Ishikawa (cell line): Measurements from ENCODE around the gene PALLD.

Source experiments
- CEBPB ChIP-seq: IDR thresholded peaks from 2 replicates; pipeline ENCODE4 v1.6.1; 2012
- CREB1 ChIP-seq: IDR thresholded peaks from 2 replicates; pipeline ENCODE4 v1.6.1; 2012; ENCODE audit warnings: low read depth
- EGR1 ChIP-seq: IDR thresholded peaks from 2 replicates; pipeline ENCODE4 v1.6.1; 2012
- EP300 ChIP-seq: IDR thresholded peaks from 2 replicates; pipeline ENCODE4 v1.6.1; 2012; ENCODE audit warnings: borderline replicate concordance
- FOXM1 ChIP-seq: IDR thresholded peaks from 2 replicates; pipeline ENCODE4 v1.6.1; 2012; ENCODE audit warnings: low read depth, borderline replicate concordance
- NFIC ChIP-seq: IDR thresholded peaks from 2 replicates; pipeline ENCODE4 v1.6.1; 2012
- RAD21 ChIP-seq: IDR thresholded peaks from 2 replicates; pipeline ENCODE4 v1.6.1; 2012; ENCODE audit warnings: low read depth
- TAF1 ChIP-seq: IDR thresholded peaks from 2 replicates; pipeline ENCODE4 v1.6.1; 2012; ENCODE audit warnings: low read depth, mild to moderate bottlenecking
- TCF12 ChIP-seq: IDR thresholded peaks from 2 replicates; pipeline ENCODE4 v1.6.1; 2012; ENCODE audit warnings: low read depth
- TEAD4 ChIP-seq: IDR thresholded peaks from 2 replicates; pipeline ENCODE4 v1.6.1; 2012
- YY1 ChIP-seq: IDR thresholded peaks from 2 replicates; pipeline ENCODE4 v1.6.1; 2012; ENCODE audit warnings: low read depth
- ZBTB7A ChIP-seq: IDR thresholded peaks from 2 replicates; pipeline ENCODE4 v1.6.1; 2012; ENCODE audit warnings: low read depth
- TF ChIP-seq, protein P1 (sequence below): IDR thresholded peaks from 2 replicates; pipeline ENCODE4 v1.6.1; 2012
- TF ChIP-seq, protein P2 (sequence below): IDR thresholded peaks from 2 replicates; pipeline ENCODE4 v1.6.1; 2012
- TF ChIP-seq, protein P3 (sequence below): IDR thresholded peaks from 2 replicates; pipeline ENCODE4 v1.6.1; 2012; ENCODE audit warnings: low read depth, mild to moderate bottlenecking

Gene PALLD

DNA sequence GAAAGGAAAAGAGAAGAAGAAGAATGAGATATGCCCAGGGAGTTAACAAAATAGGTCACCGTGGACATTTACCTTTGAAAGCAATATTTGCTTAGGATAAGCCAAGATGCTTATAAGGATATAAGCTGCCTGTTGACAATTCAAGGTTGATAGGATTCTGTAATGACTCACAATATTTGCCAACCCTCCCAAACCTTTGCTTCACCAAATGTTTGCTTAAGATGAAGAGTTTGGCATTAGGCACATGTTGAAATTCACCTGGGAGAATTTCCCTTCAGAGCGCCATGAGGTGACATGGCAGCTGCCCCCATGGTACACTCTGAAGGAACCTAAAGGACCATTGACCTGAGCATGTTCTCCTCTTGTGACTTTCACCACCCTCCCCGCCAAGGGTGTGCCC is 4.6 kb downstream of the PALLD start:
- TF ChIP-seq RAD21, result no peak
- TF ChIP-seq EP300, result no peak
- TF ChIP-seq EGR1, result no peak

DNA sequence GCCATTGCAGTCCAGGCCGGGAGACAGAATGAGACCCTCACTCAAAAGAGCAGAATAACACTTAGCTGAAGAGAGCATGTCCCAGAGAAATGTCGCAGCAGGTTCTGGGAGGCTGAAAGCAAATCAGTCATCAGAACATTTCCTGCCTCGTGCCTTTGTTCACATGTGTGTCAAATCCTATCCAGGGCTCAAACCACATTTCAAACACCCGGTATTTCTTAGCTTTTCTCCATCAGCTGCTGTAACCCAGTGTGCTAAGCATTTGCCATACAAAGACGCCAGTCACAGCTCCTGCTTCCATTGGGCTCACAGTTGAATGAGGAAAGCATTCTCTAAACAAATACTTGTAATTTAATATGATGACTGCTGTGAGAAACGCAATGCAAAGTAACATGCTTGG is 6.0 kb downstream of the PALLD start:
- TF ChIP-seq EP300, result no peak
- no peak for TF ChIP-seq RAD21
- no peak for TF ChIP-seq EGR1
- TF ChIP-seq CREB1, result no peak
- no peak for TF ChIP-seq ZBTB7A
- TF ChIP-seq, protein P1, sequence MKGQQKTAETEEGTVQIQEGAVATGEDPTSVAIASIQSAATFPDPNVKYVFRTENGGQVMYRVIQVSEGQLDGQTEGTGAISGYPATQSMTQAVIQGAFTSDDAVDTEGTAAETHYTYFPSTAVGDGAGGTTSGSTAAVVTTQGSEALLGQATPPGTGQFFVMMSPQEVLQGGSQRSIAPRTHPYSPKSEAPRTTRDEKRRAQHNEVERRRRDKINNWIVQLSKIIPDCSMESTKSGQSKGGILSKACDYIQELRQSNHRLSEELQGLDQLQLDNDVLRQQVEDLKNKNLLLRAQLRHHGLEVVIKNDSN, result no peak
- no peak for TF ChIP-seq TEAD4
- no peak for TF ChIP-seq FOXM1
- TF ChIP-seq, protein P2, sequence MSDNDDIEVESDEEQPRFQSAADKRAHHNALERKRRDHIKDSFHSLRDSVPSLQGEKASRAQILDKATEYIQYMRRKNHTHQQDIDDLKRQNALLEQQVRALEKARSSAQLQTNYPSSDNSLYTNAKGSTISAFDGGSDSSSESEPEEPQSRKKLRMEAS, result no peak
- TF ChIP-seq, protein P3, sequence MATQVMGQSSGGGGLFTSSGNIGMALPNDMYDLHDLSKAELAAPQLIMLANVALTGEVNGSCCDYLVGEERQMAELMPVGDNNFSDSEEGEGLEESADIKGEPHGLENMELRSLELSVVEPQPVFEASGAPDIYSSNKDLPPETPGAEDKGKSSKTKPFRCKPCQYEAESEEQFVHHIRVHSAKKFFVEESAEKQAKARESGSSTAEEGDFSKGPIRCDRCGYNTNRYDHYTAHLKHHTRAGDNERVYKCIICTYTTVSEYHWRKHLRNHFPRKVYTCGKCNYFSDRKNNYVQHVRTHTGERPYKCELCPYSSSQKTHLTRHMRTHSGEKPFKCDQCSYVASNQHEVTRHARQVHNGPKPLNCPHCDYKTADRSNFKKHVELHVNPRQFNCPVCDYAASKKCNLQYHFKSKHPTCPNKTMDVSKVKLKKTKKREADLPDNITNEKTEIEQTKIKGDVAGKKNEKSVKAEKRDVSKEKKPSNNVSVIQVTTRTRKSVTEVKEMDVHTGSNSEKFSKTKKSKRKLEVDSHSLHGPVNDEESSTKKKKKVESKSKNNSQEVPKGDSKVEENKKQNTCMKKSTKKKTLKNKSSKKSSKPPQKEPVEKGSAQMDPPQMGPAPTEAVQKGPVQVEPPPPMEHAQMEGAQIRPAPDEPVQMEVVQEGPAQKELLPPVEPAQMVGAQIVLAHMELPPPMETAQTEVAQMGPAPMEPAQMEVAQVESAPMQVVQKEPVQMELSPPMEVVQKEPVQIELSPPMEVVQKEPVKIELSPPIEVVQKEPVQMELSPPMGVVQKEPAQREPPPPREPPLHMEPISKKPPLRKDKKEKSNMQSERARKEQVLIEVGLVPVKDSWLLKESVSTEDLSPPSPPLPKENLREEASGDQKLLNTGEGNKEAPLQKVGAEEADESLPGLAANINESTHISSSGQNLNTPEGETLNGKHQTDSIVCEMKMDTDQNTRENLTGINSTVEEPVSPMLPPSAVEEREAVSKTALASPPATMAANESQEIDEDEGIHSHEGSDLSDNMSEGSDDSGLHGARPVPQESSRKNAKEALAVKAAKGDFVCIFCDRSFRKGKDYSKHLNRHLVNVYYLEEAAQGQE, result no peak
- no peak for TF ChIP-seq CEBPB
- TF ChIP-seq TCF12, result no peak
- TF ChIP-seq YY1, result no peak
- TF ChIP-seq NFIC, result no peak
- no peak for TF ChIP-seq TAF1

DNA sequence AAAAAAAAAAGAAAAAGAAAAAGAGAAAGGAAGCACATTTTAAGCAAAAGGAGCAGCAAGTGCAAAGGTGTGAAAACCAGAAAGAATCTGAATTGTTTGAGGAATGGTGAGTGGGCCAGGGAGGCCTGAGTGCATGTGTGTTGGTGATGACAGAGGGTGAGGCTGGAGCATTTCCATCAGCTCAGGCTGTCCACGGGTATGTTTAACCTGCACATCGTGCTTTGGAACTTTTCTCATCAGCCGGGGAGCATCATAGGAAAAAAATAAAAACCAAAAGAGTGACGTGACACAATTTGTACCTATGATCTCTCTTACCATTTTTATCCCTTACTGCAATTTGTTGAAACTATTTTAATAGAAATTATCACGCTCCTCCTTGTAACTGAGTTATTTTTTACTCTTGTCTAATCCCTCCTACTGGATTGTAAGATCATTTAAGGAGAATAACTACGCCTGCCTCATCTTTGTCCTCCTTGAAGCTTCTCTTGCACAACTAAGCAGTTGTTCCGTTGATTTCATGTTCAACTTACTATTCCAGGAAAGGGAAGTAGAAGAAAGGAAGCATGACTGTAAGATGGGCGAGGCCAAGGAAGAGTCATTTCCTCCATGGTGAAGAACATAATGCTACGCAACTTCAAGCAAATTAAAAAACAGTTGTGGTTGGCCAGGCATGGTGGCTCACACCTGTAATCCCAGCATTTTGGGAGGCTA is 7.0 kb downstream of the PALLD start:
- TF ChIP-seq, protein P1, result no peak
- TF ChIP-seq EP300, result no peak
- TF ChIP-seq TAF1, result no peak
- no peak for TF ChIP-seq CEBPB
- TF ChIP-seq ZBTB7A, result no peak
- TF ChIP-seq EGR1, result no peak
- TF ChIP-seq, protein P3, result no peak
- no peak for TF ChIP-seq FOXM1
- no peak for TF ChIP-seq TCF12
- no peak for TF ChIP-seq TEAD4
- no peak for TF ChIP-seq RAD21

DNA sequence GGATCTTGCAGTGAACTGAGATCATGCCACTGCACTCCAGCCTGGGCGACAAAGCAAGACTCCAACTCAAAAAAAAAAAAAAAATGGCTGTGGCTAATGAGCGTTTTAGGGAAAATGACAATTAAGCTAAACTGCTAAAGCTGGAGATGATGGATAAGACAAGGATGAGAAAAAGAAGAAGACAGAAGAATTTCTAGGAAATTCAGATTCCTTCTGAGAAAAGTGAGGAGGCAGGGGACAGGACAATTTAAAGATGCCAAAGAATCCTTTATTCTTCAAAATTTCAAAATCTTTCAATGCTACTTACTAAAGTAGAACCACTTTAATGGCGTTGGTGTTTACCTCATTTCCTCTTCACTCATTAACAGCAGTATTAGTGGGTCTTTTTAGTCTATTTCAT is 7.7 kb downstream of the PALLD start:
- TF ChIP-seq, protein P1, result no peak
- no peak for TF ChIP-seq FOXM1
- TF ChIP-seq EP300, result no peak
- TF ChIP-seq, protein P2, result no peak
- no peak for TF ChIP-seq CREB1
- TF ChIP-seq, protein P3, result no peak
- no peak for TF ChIP-seq TAF1
- no peak for TF ChIP-seq NFIC
- TF ChIP-seq TEAD4, result no peak
- no peak for TF ChIP-seq RAD21
- TF ChIP-seq TCF12, result no peak
- no peak for TF ChIP-seq ZBTB7A
- no peak for TF ChIP-seq CEBPB
- TF ChIP-seq EGR1, result no peak
- TF ChIP-seq YY1, result no peak
